Mucosa of descending colon (tissue), 3 donors: ENCODE results near the gene CLK3. TPM values are rescaled to one million over a fixed set of nuclear protein-coding genes. Genes with fewer than 3 reads are reported as not detected.
"Not testable (repeated sequence)": the region's sequence is repeated elsewhere in the genome, so short reads cannot be mapped to it uniquely, and the experiment has no call there.

Source experiments
- ATAC-seq: fragments of 200-7000 bp; cut with Tn5 transposase; one replicate; pipeline ENCODE4 v1.9.1; 2020; ENCODE audit warnings: mild to moderate bottlenecking, moderate library complexity
- DNase-seq, 3 donors: peaks; one replicate each; pipeline ENCODE4 v3.0.0-alpha.2; 2020
- H3K36me3 ChIP-seq: fragments of 200-600 bp; one replicate; pipeline ENCODE4 v1.8.0; 2021; ENCODE audit warnings: low read depth, mild to moderate bottlenecking
- H3K4me1 ChIP-seq: fragments of 200-600 bp; one replicate; pipeline ENCODE4 v1.8.0; 2021; ENCODE audit warnings: low read depth, mild to moderate bottlenecking
- H3K4me3 ChIP-seq: fragments of 200-600 bp; one replicate; pipeline ENCODE4 v1.8.0; 2021; ENCODE audit warnings: mild to moderate bottlenecking
- H3K9me3 ChIP-seq: fragments of 200-600 bp; one replicate; pipeline ENCODE4 v1.8.0; 2021; ENCODE audit warnings: mild to moderate bottlenecking
- intact Hi-C, 2 donors: fragments of 100-400 bp; cut with DNase I in 1 of 2; cut with micrococcal nuclease in 1 of 2; formaldehyde crosslinking; loops; one replicate each; pipeline versions ENCODE4 v1.11.0 to v1.11.1; 2022; cut with DNase I, micrococcal nuclease
- total RNA-seq, 3 donors: library from RNA; stranded (reverse); fragmentation: NEBNext Ultra II Directional in 2 of 3; extraction: Animal tissue kit (Norgen Biotek cat#: 25700) in 2 of 3; gene quantifications; one replicate each; pipeline versions ENCODE4 v1.2.1 to v1.2.4, GENCODE V29; 2021 to 2023
- TF ChIP-seq, protein P1 (sequence below): fragments of 200-600 bp; IDR thresholded peaks from one replicate; pipeline ENCODE4 v1.8.0; 2022; ENCODE audit warnings: antibody characterized with exemption, mild to moderate bottlenecking
- donor health status: DM: no; HTN: no; CAD: no; lungs with moderate emphysema.
- donor health status: DM: no; HTN: no; CAD: no.
- donor health status: DM: no; HTN: yes; CAD: no.

Gene CLK3
- total RNA-seq, 3 donors from 2014 or later, result 92.7 to 120 (median 110) TPM

DNA sequence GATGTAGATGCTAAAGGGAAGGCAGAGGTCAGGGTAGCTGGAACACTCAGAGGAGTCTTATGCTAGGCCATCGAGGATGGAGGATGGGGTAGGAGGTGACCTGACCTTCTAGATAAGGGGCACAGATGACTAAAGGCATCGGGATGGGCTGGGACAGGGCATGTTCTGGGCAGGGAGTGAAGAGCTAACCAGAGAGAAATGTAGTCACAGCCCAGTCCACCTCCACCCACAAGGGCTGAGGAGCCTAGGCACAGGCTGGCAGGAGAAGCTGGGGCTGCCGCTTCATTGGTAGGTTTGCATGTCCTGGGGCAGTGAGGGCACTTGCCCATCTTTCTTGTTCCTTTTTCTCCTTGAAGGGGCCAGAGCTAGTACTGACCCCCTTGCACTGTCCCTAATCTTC, 12.6 kb downstream of the CLK3 start:
- TF ChIP-seq, protein P1, sequence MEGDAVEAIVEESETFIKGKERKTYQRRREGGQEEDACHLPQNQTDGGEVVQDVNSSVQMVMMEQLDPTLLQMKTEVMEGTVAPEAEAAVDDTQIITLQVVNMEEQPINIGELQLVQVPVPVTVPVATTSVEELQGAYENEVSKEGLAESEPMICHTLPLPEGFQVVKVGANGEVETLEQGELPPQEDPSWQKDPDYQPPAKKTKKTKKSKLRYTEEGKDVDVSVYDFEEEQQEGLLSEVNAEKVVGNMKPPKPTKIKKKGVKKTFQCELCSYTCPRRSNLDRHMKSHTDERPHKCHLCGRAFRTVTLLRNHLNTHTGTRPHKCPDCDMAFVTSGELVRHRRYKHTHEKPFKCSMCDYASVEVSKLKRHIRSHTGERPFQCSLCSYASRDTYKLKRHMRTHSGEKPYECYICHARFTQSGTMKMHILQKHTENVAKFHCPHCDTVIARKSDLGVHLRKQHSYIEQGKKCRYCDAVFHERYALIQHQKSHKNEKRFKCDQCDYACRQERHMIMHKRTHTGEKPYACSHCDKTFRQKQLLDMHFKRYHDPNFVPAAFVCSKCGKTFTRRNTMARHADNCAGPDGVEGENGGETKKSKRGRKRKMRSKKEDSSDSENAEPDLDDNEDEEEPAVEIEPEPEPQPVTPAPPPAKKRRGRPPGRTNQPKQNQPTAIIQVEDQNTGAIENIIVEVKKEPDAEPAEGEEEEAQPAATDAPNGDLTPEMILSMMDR, result no peak
- intact Hi-C loops, result loop anchor here in 1 of 2 donors (10.0 kb wide), 1 partner anchor 243 kb away; no protein-coding TSS in a partner anchor
- H3K36me3 ChIP-seq, result peaks cover 31% of the 10 kb centered on the region
- H3K4me1 ChIP-seq, result peaks cover 2% of the 10 kb centered on the region
- no peaks in the 10 kb centered on the region for H3K9me3 ChIP-seq
- peak in 2 of 3 donors; percentile 15 to 16 for DNase-seq
- no peak for ATAC-seq
- H3K4me3 ChIP-seq, result no peak overlapping the region

DNA sequence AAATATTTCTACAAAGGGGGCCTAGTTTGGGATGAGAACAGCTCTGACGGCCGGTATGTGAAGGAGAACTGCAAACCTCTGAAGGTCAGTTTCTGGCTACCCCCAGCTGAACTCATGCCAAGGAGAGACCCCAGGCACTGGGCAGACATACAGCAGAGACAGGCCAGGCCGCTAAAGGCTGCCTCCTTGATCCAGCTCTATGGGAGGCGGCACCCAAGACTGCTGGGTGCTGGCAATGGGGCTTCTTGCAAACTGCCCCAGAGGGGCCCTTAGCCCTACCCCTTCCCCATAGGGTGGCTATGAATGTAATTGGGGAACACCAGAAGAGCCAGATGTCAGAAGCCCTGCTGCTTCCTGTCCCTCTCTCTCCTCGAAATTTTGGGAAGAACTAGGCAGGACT, 13.3 kb downstream of the CLK3 start:
- Histone ChIP-seq H3K4me1 (no peaks in the 10 kb centered on the region), H3K36me3 (peaks cover 25% of the 10 kb centered on the region), H3K9me3 (no peaks in the 10 kb centered on the region), H3K4me3 (no peak overlapping the region)
- TF ChIP-seq, protein P1, result no peak
- intact Hi-C loops, result loop anchor here in 1 of 2 donors (10.0 kb wide), 1 partner anchor 244 kb away; no protein-coding TSS in a partner anchor
- ATAC-seq (no peak), DNase-seq (peak in 2 of 3 donors; percentile 14 to 39)

DNA sequence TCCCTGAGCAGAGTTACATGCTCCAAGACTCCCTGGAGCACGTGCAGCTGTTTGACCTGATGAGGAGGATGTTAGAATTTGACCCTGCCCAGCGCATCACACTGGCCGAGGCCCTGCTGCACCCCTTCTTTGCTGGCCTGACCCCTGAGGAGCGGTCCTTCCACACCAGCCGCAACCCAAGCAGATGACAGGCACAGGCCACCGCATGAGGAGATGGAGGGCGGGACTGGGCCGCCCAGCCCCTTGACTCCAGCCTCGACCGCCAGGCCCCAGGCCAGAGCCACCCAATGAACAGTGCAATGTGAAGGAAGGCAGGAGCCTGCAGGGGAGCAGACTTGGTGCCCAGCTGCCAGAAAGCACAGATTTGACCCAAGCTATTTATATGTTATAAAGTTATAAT, 14.1 kb downstream of the CLK3 start:
- peaks cover 25% of the 10 kb centered on the region for H3K36me3 ChIP-seq

DNA sequence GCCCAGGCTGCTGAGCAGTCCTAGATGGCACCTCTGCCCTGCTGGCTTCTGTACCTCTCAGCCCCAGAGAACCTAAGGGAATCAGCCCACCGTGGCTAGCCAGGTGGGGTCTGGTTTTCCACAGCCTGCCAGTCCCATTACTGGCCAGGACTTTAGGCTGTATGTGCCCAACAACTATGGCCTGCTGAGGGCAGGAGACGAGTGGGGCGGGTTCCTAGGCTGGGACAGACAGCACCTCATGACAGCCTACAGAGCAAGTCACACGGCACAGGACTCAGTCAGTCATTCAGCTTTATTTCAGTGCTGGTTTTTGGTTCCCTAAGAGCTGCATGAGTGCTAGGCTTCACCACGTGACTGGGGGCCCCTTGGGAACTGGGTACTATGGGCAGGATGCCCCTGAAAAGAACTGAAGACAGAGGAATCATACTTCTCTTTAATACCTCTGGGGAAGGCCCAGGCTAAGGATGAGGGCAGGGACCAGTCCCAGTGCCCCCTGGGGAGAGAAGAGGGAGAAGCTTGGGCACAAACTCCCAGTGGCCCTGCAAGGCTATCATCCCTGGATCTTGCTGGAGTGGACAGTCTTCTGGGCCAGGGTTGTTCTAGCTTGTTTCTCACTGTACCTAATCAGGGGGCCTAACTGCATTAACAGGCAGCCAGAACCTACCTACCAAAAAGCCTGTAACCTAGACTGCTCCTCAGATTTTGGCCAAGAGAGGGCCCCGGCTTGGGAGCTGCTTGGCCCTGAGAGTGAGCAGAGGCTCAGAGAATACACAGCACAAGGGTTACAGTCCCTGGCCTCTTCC, 14.8 kb downstream of the CLK3 start:
- H3K36me3 ChIP-seq, result peaks cover 25% of the 10 kb centered on the region
- no peak for ATAC-seq
- intact Hi-C loops, result no loop called here
- no peaks in the 10 kb centered on the region for H3K4me1 ChIP-seq
- peak in 2 of 3 donors; percentile 14 to 53 for DNase-seq
- H3K9me3 ChIP-seq, result no peaks in the 10 kb centered on the region
- H3K4me3 ChIP-seq, result no peak overlapping the region
- TF ChIP-seq, protein P1, result no peak

More for the DNA sequence above, 14.1 kb downstream of the CLK3 start:
- peak in 2 of 3 donors; percentile 12 to 22 for DNase-seq
- H3K4me1 ChIP-seq, H3K4me3 ChIP-seq, ATAC-seq, H3K9me3 ChIP-seq: not testable (repeated sequence)
- intact Hi-C loops, result loop anchor here in 1 of 2 donors (10.0 kb wide), 1 partner anchor 245 kb away; no protein-coding TSS in a partner anchor

DNA sequence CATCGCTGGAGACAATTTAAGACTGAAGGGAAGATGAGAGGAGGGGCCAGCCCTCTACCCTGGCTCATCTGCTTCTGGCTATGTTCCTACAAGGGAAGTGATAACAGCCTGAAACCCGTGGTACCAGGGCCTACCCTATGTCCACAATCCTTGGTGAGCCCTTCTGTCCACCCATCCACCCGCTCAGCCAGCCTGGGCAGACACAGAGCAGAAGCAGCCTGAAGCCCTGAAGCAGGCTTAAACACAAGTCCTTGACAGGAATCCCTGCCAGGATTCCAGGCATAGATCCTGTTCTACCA, 15.4 kb downstream of the CLK3 start:
- peak in 2 of 3 donors; percentile 11 to 37 for DNase-seq

DNA sequence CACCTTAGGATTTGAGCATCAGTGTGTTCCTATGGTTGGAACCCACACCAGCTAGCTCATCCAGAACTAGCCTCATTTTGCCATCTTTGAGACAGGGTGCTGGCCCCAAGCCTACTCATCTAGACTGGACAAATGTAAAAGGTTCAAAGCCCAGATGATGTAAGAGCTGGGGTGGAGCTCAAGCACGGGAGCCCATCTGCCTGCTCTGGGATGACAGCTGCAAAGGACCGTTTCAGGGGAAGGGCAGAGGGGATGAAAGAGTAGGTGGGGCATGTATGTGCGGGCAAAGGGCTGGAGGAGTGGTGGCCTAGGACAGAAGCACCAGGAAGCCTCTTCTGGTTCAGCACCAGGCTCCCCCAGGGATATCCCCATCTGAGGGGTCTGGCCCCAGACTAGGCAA, 15.8 kb downstream of the CLK3 start:
- peaks cover 25% of the 10 kb centered on the region for H3K36me3 ChIP-seq
- ATAC-seq (peak; percentile 5), DNase-seq (peak in 1 of 3 donors; percentile 37)
- H3K9me3 ChIP-seq, result no peaks in the 10 kb centered on the region
- TF ChIP-seq, protein P1, result no peak
- intact Hi-C loops, result no loop called here
- H3K4me3 ChIP-seq, result no peak overlapping the region
- H3K4me1 ChIP-seq, result no peaks in the 10 kb centered on the region

More for the DNA sequence above, 15.4 kb downstream of the CLK3 start:
- Histone ChIP-seq H3K4me3 (no peak overlapping the region), H3K4me1 (no peaks in the 10 kb centered on the region), H3K9me3 (no peaks in the 10 kb centered on the region), H3K36me3 (peaks cover 25% of the 10 kb centered on the region)
- TF ChIP-seq, protein P1, result no peak
- intact Hi-C loops, result no loop called here
- no peak for ATAC-seq
